BJ (cell line): ENCODE measurements around the gene PPIF. TPM values are rescaled to one million over a fixed set of nuclear protein-coding genes. Genes with fewer than 3 reads are reported as not detected.

Experiments used
- CTCF ChIA-PET: fragments of 350-600 bp; formaldehyde crosslinking; extraction: SDS; loops from one replicate; lab custom pipeline; 2021; ENCODE audit warnings: antibody characterized with exemption, inconsistent platforms; lab: Yijun Ruan, JAX
- POLR2A ChIA-PET: fragments of 300-600 bp; sonication (Branson Sonifier 250); formaldehyde crosslinking; extraction: SDS; loops from one replicate; lab custom pipeline; 2021; ENCODE audit warnings: antibody characterized with exemption; lab: Charles Lee
- DNase-seq: peaks from one replicate; pipeline ENCODE4 v3.0.0-alpha.2; 2011; ENCODE audit warnings: low read depth
- H3K27me3 ChIP-seq: 2 replicates; pipeline ENCODE4 v1.6.0; 2011; ENCODE audit warnings: low read length; ENCODE audit not compliant: control insufficient read depth, insufficient read depth
- H3K36me3 ChIP-seq: 2 replicates; pipeline ENCODE4 v1.5.1; 2011; ENCODE audit warnings: low read length; ENCODE audit not compliant: control insufficient read depth, insufficient read depth
- H3K4me3 ChIP-seq: 2 replicates; pipeline ENCODE4 v1.5.1; 2011; ENCODE audit warnings: low read depth, mild to moderate bottlenecking, control low read depth, low read length
- CTCF ChIP-seq: IDR thresholded peaks from 2 replicates; pipeline ENCODE4 v1.5.1; 2011; ENCODE audit warnings: low read depth, mild to moderate bottlenecking, control low read depth, inconsistent platforms, low read length, moderate library complexity; ENCODE audit not compliant: insufficient read depth
- polyA plus RNA-seq: library from polyadenylated mRNA; depleted of rRNA; stranded (reverse); fragments of >200 nt; gene quantifications from 2 replicates; pipeline ENCODE4 v1.2.3, GENCODE V29; 2011

The PPIF gene
- polyA plus RNA-seq, 1 experiment: 73.9 TPM

GRCh38 chr10:79393924-79394610, 46.8 kb downstream of the PPIF start:
- DNase-seq: no peak
- peaks cover 30% of the 10 kb centered on the region for H3K36me3 ChIP-seq
- CTCF ChIA-PET: interaction anchor here (1.2 kb wide), 1 partner anchor 11 kb away, joined by 3 read pairs; no protein-coding TSS in a partner anchor
- POLR2A ChIA-PET: no interaction called here
- TF ChIP-seq CTCF: no peak
- H3K27me3 ChIP-seq: no peaks in the 10 kb centered on the region
- H3K4me3 ChIP-seq: no peak overlapping the region

GRCh38 chr10:79394664-79395063, 47.4 kb downstream of the PPIF start:
- Histone ChIP-seq H3K27me3 (no peaks in the 10 kb centered on the region), H3K36me3 (peaks cover 28% of the 10 kb centered on the region), H3K4me3 (no peak overlapping the region)
- DNase-seq: no peak
- no peak for TF ChIP-seq CTCF
- CTCF ChIA-PET: interaction anchor here (1.2 kb wide), 1 partner anchor 12 kb away, joined by 3 read pairs; no protein-coding TSS in a partner anchor
- POLR2A ChIA-PET: no interaction called here

GRCh38 chr10:79396520-79396919, 49.3 kb downstream of the PPIF start:
- Histone ChIP-seq H3K36me3 (peaks cover 17% of the 10 kb centered on the region), H3K27me3 (no peaks in the 10 kb centered on the region), H3K4me3 (no peak overlapping the region)
- TF ChIP-seq CTCF: no peak
- DNase-seq: no peak
- ChIA-PET POLR2A (interaction anchor here (0.7 kb wide), 1 partner anchor 13 kb away, joined by 3 read pairs; no protein-coding TSS in a partner anchor), CTCF (interaction anchor here (0.9 to 4.1 kb wide), 4 partner anchors 22 to 91 kb away, joined by 3 to 18 read pairs (median 3); no protein-coding TSS in a partner anchor)

- POLR2A ChIA-PET: no interaction called here
- H3K4me3 ChIP-seq: no peak overlapping the region
- DNase-seq: no peak
- TF ChIP-seq CTCF: no peak
- no peaks in the 10 kb centered on the region for H3K27me3 ChIP-seq
- CTCF ChIA-PET: interaction anchor here (0.9 to 4.1 kb wide), 3 partner anchors 23 to 91 kb away, joined by 3 to 18 read pairs (median 3); no protein-coding TSS in a partner anchor
- H3K36me3 ChIP-seq: peaks cover 17% of the 10 kb centered on the region
These were observed 49.8 kb downstream of the PPIF start for GRCh38 chr10:79397051-79397450.

- TF ChIP-seq CTCF: no peak
- peak; percentile 78 for DNase-seq
- H3K4me3 ChIP-seq: no peak overlapping the region
- H3K27me3 ChIP-seq: no peaks in the 10 kb centered on the region
- POLR2A ChIA-PET: no interaction called here
- peaks cover 12% of the 10 kb centered on the region for H3K36me3 ChIP-seq
- CTCF ChIA-PET: interaction anchor here (0.9 to 4.1 kb wide), 4 partner anchors 8 to 90 kb away, joined by 3 to 19 read pairs (median 16); no protein-coding TSS in a partner anchor
These were observed 50.5 kb downstream of the PPIF start for GRCh38 chr10:79397575-79398303.
